Measurements from ENCODE around the gene SLC24A4. TPM values are rescaled to one million over a fixed set of nuclear protein-coding genes. Genes with fewer than 3 reads are reported as not detected.

The SLC24A4 gene
- 0.08 TPM in 1 of 2 replicates, not detected in the other for total RNA-seq (ENCODE audit: low replicate concordance)

GRCh38 chr14:92323011-92323915 lies at the start of gene SLC24A4:
SLC24A4 (plus strand) TSS chr14:92323165; CDS start chr14:92323831, 666 bp downstream.
- TF ChIP-seq CTCF (IDR thresholded peaks at IDR 0.05; ENCODE audit: insufficient read depth, low read length) = no peak
- no peak within 1 kb of the TSS for H3K4me3 ChIP-seq (ENCODE audit: low read depth, low read length)
- no peak for DNase-seq (ENCODE audit: low read depth)

- no peak for TF ChIP-seq CTCF (IDR thresholded peaks at IDR 0.05; ENCODE audit: insufficient read depth, low read length)
- H3K4me3 ChIP-seq (ENCODE audit: low read depth, low read length) = no peak overlapping the region
Measured at GRCh38 chr14:92273166-92273565, 49.8 kb upstream of the SLC24A4 start.

GRCh38 chr14:92274055-92274454 lies 48.9 kb upstream of the SLC24A4 start:
- DNase-seq (ENCODE audit: low read depth) = no peak
- no peak for TF ChIP-seq CTCF (IDR thresholded peaks at IDR 0.05; ENCODE audit: insufficient read depth, low read length)
- no peak overlapping the region for H3K4me3 ChIP-seq (ENCODE audit: low read depth, low read length)

More at GRCh38 chr14:92273166-92273565, 49.8 kb upstream of the SLC24A4 start:
- no peak for DNase-seq (ENCODE audit: low read depth)

GRCh38 chr14:92276074-92276473 lies 46.9 kb upstream of the SLC24A4 start:
- H3K4me3 ChIP-seq (ENCODE audit: low read depth, low read length) = no peak overlapping the region
- DNase-seq (ENCODE audit: low read depth) = no peak
- TF ChIP-seq CTCF (IDR thresholded peaks at IDR 0.05; ENCODE audit: insufficient read depth, low read length) = no peak

- TF ChIP-seq CTCF (IDR thresholded peaks at IDR 0.05; ENCODE audit: insufficient read depth, low read length) = no peak
- no peak for DNase-seq (ENCODE audit: low read depth)
- H3K4me3 ChIP-seq (ENCODE audit: low read depth, low read length) = no peak overlapping the region
Measured at GRCh38 chr14:92277031-92277430, 45.9 kb upstream of the SLC24A4 start.

GRCh38 chr14:92280554-92281262 lies 42.3 kb upstream of the SLC24A4 start:
- DNase-seq (ENCODE audit: low read depth) = no peak
- TF ChIP-seq CTCF (IDR thresholded peaks at IDR 0.05; ENCODE audit: insufficient read depth, low read length) = no peak
- H3K4me3 ChIP-seq (ENCODE audit: low read depth, low read length) = no peak overlapping the region

All from fibroblast of the aortic adventitia (primary cell).